Type B pancreatic cell (in vitro differentiated cells): ENCODE data around the gene CYP19A1. TPM values are rescaled to one million over a fixed set of nuclear protein-coding genes. Genes with fewer than 3 reads are reported as not detected.

Experiments used
- DNase-seq: peaks from one replicate; pipeline ENCODE4 v3.0.0; 2021; ENCODE audit warnings: mixed read lengths; ENCODE audit not compliant: unreplicated experiment; ENCODE audit errors: extremely low spot score
- H3K27ac Mint-ChIP-seq: 2 replicates; pipeline ENCODE4 v1.8.0; 2021; ENCODE audit warnings: mild to moderate bottlenecking, mixed read lengths
- H3K27me3 Mint-ChIP-seq: 2 replicates; pipeline ENCODE4 v1.8.0; 2021; ENCODE audit warnings: mixed read lengths
- H3K36me3 Mint-ChIP-seq: 2 replicates; pipeline ENCODE4 v1.8.0; 2021; ENCODE audit warnings: mixed read lengths
- H3K4me1 Mint-ChIP-seq: one replicate; pipeline ENCODE4 v1.8.0; 2021; ENCODE audit warnings: mixed read lengths; ENCODE audit not compliant: unreplicated experiment
- H3K4me3 Mint-ChIP-seq: 2 replicates; pipeline ENCODE4 v1.8.0; 2021; ENCODE audit warnings: mild to moderate bottlenecking, mixed read lengths
- H3K9me3 Mint-ChIP-seq: 2 replicates; pipeline ENCODE4 v1.8.0; 2021; ENCODE audit warnings: mixed read lengths
- total RNA-seq: library from RNA; stranded (reverse); gene quantifications from 2 replicates; pipeline ENCODE4 v1.2.1, GENCODE V29; 2021; ENCODE audit warnings: low replicate concordance
- TF ChIP-seq, protein P1 (sequence below): fragments of 200-600 bp; sonication (generic); conservative IDR thresholded peaks from 2 replicates; pipeline ENCODE4 v1.5.0; 2021; ENCODE audit warnings: antibody characterized with exemption, mild to moderate bottlenecking

The CYP19A1 gene
- total RNA-seq, 1 donor from 2014 or later, result 1.3 TPM

DNA sequence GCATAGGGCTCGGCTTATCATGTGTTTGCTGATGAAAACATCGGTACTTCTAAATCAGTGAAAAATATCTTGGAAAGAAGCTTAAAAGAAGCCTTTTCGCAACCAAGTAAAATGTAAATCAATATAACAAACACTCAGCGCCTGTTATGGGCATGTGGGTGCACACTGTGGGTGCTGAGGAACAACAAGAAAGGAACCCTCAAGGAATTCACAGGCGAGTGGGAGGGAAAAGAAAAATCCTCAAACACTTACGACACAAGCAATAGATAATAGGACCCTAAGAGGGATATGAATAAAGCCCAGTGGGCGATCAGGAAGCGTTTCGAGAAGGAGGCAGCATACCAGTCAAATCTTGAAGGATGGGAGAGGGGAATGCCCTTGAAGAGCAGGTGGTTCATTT lies 25.0 kb upstream of the CYP19A1 start:
- Mint-ChIP-seq H3K27me3 (no peaks in the 10 kb centered on the region), H3K36me3 (no peaks in the 10 kb centered on the region), H3K27ac (no peak overlapping the region), H3K4me1 (peaks cover 6% of the 10 kb centered on the region), H3K9me3 (no peaks in the 10 kb centered on the region), H3K4me3 (no peak overlapping the region)
- DNase-seq, result no peak
- TF ChIP-seq, protein P1, sequence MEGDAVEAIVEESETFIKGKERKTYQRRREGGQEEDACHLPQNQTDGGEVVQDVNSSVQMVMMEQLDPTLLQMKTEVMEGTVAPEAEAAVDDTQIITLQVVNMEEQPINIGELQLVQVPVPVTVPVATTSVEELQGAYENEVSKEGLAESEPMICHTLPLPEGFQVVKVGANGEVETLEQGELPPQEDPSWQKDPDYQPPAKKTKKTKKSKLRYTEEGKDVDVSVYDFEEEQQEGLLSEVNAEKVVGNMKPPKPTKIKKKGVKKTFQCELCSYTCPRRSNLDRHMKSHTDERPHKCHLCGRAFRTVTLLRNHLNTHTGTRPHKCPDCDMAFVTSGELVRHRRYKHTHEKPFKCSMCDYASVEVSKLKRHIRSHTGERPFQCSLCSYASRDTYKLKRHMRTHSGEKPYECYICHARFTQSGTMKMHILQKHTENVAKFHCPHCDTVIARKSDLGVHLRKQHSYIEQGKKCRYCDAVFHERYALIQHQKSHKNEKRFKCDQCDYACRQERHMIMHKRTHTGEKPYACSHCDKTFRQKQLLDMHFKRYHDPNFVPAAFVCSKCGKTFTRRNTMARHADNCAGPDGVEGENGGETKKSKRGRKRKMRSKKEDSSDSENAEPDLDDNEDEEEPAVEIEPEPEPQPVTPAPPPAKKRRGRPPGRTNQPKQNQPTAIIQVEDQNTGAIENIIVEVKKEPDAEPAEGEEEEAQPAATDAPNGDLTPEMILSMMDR, result no peak

DNA sequence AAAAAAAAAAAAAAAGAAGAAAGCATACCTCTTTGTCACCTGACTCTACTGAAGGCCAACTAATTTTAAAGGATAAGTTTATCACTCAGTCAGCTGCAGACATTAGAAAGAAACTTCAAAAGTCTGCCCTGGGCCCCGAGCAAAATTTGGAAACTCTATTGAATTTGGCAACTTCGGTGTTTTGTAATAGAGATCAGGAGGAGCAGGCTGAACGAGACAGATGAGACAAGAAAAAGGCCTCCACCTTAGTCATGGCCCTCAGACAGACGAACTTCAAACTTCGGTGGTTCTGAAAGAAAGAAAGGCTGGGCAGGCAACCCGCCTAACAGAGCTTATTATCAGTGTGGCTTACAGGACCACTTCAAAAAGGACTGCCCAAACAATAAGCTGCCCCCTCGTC lies 21.6 kb upstream of the CYP19A1 start:
- TF ChIP-seq, protein P1, result no peak
- Mint-ChIP-seq H3K4me1 (no peaks in the 10 kb centered on the region), H3K9me3 (no peaks in the 10 kb centered on the region), H3K4me3 (no peak overlapping the region), H3K36me3 (no peaks in the 10 kb centered on the region), H3K27ac (no peak overlapping the region), H3K27me3 (peaks cover under 1% of the 10 kb centered on the region)
- DNase-seq, result no peak

DNA sequence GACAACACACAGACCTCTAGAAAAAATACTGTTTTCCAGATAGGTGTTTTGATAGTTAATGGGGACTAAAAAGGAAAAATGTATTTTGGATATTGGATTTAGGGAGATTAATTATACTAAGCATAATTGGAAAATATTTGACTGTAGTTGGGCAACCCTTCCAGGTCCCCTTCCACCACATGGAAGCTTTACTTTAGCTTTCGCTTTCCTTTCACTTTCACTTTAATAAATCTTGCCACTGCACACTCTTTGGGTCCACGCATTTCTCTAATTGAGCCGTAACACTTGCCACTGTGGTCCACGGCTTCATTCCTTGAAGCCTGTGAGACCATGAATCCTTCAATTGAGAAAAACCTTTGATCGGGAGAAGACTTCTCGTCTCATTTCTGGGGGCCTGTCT lies 18.6 kb upstream of the CYP19A1 start:
- H3K4me3 Mint-ChIP-seq, result no peak overlapping the region
- H3K4me1 Mint-ChIP-seq, result no peaks in the 10 kb centered on the region
- TF ChIP-seq, protein P1, result no peak
- no peak for DNase-seq
- no peaks in the 10 kb centered on the region for H3K9me3 Mint-ChIP-seq
- no peak overlapping the region for H3K27ac Mint-ChIP-seq
- H3K27me3 Mint-ChIP-seq, result peaks cover 12% of the 10 kb centered on the region
- no peaks in the 10 kb centered on the region for H3K36me3 Mint-ChIP-seq

DNA sequence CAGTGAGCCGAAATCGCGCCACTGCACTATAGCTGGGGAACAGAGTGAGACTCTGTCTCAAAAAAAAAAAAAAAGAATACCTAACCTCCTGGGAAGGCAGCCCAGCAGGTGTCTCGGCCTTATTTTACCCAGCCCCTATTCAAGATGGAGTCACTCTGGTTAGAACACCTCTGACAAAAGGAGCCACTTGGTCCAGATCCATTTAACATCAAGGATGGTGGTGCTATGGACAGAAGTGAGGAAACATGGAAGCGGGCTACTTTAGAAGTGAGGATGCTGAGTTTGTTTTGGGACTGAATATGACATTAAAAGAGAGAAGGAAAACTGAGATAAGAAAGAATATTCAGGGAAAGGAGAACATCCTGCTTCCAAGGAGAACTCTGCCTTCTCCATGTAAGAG lies 17.8 kb upstream of the CYP19A1 start:
- Mint-ChIP-seq H3K36me3 (no peaks in the 10 kb centered on the region), H3K27me3 (peaks cover 12% of the 10 kb centered on the region), H3K9me3 (no peaks in the 10 kb centered on the region), H3K27ac (no peak overlapping the region), H3K4me1 (no peaks in the 10 kb centered on the region), H3K4me3 (no peak overlapping the region)
- DNase-seq, result no peak
- TF ChIP-seq, protein P1, result no peak

DNA sequence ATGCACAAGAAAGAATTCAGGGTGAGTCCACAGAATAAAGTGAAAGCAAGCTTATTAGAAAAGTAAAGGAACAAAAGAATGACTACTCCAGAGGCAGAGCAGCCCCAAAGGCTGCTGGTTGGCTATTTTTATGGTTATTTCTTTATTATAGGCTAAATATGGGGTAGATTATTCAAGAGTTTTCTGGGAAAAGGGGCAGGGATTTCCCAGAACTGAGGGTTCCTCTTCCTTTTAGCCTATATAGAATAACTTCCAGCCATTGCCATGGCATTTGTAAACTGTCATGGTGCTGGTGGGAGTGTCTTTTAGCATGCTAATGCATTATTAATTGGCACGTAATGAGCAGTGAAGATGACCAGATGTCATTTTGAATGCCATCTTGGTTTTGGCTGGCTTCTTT lies 16.7 kb upstream of the CYP19A1 start:
- TF ChIP-seq, protein P1, result no peak
- no peaks in the 10 kb centered on the region for H3K9me3 Mint-ChIP-seq
- H3K27ac Mint-ChIP-seq, result no peak overlapping the region
- no peak for DNase-seq
- no peaks in the 10 kb centered on the region for H3K4me1 Mint-ChIP-seq
- no peaks in the 10 kb centered on the region for H3K36me3 Mint-ChIP-seq
- no peak overlapping the region for H3K4me3 Mint-ChIP-seq
- H3K27me3 Mint-ChIP-seq, result peaks cover 12% of the 10 kb centered on the region

DNA sequence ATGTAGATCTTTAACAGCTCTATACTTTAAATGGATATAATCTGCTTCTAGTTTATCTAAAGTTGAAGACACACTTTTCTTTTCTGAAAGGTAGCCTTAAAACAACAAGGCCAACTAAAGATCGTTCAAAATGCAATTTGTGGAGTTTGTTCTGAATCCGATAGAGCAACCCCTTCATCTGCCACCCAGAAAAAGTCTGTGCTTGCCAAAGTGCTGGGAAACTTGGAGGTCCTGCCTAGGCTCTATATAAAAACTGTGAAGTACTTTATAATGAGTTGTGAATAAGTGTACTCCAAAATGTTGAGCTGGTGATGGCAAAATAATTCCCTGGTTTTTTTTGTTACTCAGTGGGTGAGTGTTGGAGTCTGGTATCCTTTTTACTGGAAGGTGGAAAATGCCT lies 15.6 kb upstream of the CYP19A1 start:
- Mint-ChIP-seq H3K27ac (no peak overlapping the region), H3K36me3 (no peaks in the 10 kb centered on the region), H3K27me3 (peaks cover 12% of the 10 kb centered on the region), H3K9me3 (no peaks in the 10 kb centered on the region), H3K4me1 (no peaks in the 10 kb centered on the region), H3K4me3 (no peak overlapping the region)
- TF ChIP-seq, protein P1, result no peak
- DNase-seq, result no peak
